ENCODE data around the gene HOXB4.

DNA sequence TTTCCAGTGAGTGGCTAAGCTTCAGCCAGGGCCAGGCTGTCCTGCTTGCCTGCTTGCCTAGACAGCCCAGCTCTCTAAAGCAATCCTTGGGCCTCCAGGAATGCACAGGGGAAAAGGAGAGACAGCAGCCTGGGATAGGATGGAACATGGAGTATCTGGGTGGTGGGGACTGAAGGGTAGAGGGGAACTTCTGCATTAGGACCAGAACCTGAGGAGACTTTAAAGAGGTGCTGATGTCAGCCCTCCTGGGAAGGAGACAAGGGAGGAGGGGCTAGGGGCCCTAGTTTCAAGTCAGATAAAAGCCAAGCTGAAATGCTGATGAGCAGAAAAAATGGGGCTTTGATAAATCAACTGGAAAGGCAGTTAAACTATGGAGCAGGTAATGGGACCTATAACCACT, 30.9 kb upstream of the HOXB4 start:
- TF ChIP-seq POLR2AphosphoS5 (IDR thresholded peaks at IDR 0.05; ENCODE audit: low read depth, low read length) (no peak), SIN3A (IDR thresholded peaks at IDR 0.05; ENCODE audit: borderline replicate concordance, insufficient read depth, low read length) (no peak), TAF1 (IDR thresholded peaks at IDR 0.05; ENCODE audit: borderline replicate concordance, insufficient read depth, low read length) (no peak)
